ENCODE measurements around the gene STK10. TPM values are rescaled to one million over a fixed set of nuclear protein-coding genes. Genes with fewer than 3 reads are reported as not detected.

Gene STK10
- polyA plus RNA-seq, 3 donors, result 21.5 to 180 (median 47.4) TPM

- H3K9ac ChIP-seq (ENCODE audit: insufficient read depth, low read length, poor library complexity, severe bottlenecking), result no peak overlapping the region
- Mint-ChIP-seq H3K9me3 (no peaks in the 10 kb centered on the region), H3K36me3 (peaks cover 44 to 62% of the 10 kb centered on the region in 2 donors), H3K4me1 (peaks cover 32% of the 10 kb centered on the region), H3K27me3 (ENCODE audit: low read depth in 3 of 3) (peaks cover 0 to 2% (median 0%) of the 10 kb centered on the region in 3 donors), H3K27ac (peak overlapping the region in 5 of 7 donors; percentile 31 to 83 (median 56)), H3K4me3 (no peak overlapping the region)
- intact Hi-C loops (cut with micrococcal nuclease), result loop anchor here (5.0 kb wide), 1 partner anchor 34 kb away; no protein-coding TSS in a partner anchor
- H3K4me1 ChIP-seq (ENCODE audit: control insufficient read depth in 1 of 2, insufficient read depth in 2 of 2, low read length in 2 of 2), result peaks cover 0 to under 1% of the 10 kb centered on the region in 2 donors
- no peaks in the 10 kb centered on the region for H3K27me3 ChIP-seq (ENCODE audit: control insufficient read depth in 2 of 2, insufficient read depth in 2 of 2, low read length in 2 of 2)
- peak overlapping the region in 1 of 2 donors; percentile 13 for H3K27ac ChIP-seq (ENCODE audit: low read depth in 1 of 2, low read length in 2 of 2)
- no peak overlapping the region for H3K4me2 ChIP-seq (replicated peaks; ENCODE audit: extremely low read depth, low read length, poor library complexity, severe bottlenecking)
- peaks cover 72% of the 10 kb centered on the region for H4K20me1 ChIP-seq (ENCODE audit: insufficient read depth, low read length)
- TF ChIP-seq CTCF (IDR thresholded peaks at IDR 0.05), result no peak
- peaks cover 98% of the 10 kb centered on the region for H3K79me2 ChIP-seq (ENCODE audit: insufficient read depth, low read length)
- H2AFZ ChIP-seq (ENCODE audit: insufficient read depth, low read depth, low read length, poor library complexity, severe bottlenecking), result no peak overlapping the region
- WGBS (ENCODE audit: insufficient coverage), result 79% methylated on average over 3 of the region's 6 CpGs
- H3K36me3 ChIP-seq (replicated peaks in 1 of 2; ENCODE audit: control insufficient read depth in 1 of 2, insufficient read depth in 2 of 2, low read length in 2 of 2), result peaks cover 12 to 52% of the 10 kb centered on the region in 2 donors
- no peaks in the 10 kb centered on the region for H3K9me3 ChIP-seq (replicated peaks in 1 of 2; ENCODE audit: control insufficient read depth in 1 of 2, insufficient read depth in 1 of 2, low read length in 2 of 2)
- DNase-seq, result no peak
- no peak overlapping the region for H3K4me3 ChIP-seq (replicated peaks in 1 of 3; ENCODE audit: low read depth in 2 of 3, low read length in 3 of 3)
Observed at GRCh38 chr5:172140866-172141265, 47.2 kb downstream of the STK10 start.

DNA sequence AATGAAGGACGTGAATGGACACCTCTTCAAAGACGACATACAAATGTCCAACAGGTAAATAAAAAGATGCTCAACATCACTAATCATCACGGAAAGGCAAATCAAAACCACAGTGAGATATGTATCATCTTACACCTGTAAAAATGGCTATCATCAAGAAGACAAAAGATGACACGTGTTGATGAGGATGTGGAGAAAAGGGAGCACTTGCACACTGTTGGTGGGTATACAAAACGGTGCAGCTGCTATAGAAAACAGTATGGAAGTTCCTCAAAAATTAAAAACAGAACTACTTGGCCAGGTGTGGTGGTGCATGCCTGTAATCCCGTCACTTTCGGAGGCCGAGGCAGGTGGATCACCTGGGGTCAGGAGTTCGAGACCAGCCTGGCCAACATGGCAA is 47.9 kb downstream of the STK10 start:
- no peaks in the 10 kb centered on the region for H3K27me3 ChIP-seq (ENCODE audit: control insufficient read depth in 2 of 2, insufficient read depth in 2 of 2, low read length in 2 of 2)
- no peak overlapping the region for H3K9ac ChIP-seq (ENCODE audit: insufficient read depth, low read length, poor library complexity, severe bottlenecking)
- Mint-ChIP-seq H3K4me1 (peaks cover 33% of the 10 kb centered on the region), H3K9me3 (no peaks in the 10 kb centered on the region), H3K27me3 (ENCODE audit: low read depth in 3 of 3) (peaks cover 0 to 2% (median 0%) of the 10 kb centered on the region in 3 donors), H3K4me3 (no peak overlapping the region), H3K27ac (peak overlapping the region in 5 of 7 donors; percentile 6 to 44 (median 33)), H3K36me3 (peaks cover 42 to 54% of the 10 kb centered on the region in 2 donors)
- peaks cover 6 to 7% of the 10 kb centered on the region in 2 donors for H3K4me1 ChIP-seq (ENCODE audit: control insufficient read depth in 1 of 2, insufficient read depth in 2 of 2, low read length in 2 of 2)
- H3K79me2 ChIP-seq (ENCODE audit: insufficient read depth, low read length), result peaks cover 98% of the 10 kb centered on the region
- no peak overlapping the region for H3K4me2 ChIP-seq (replicated peaks; ENCODE audit: extremely low read depth, low read length, poor library complexity, severe bottlenecking)
- H3K27ac ChIP-seq (ENCODE audit: low read depth in 1 of 2, low read length in 2 of 2), result no peak overlapping the region
- no peak overlapping the region for H3K4me3 ChIP-seq (replicated peaks in 1 of 3; ENCODE audit: low read depth in 2 of 3, low read length in 3 of 3)
- H3K9me3 ChIP-seq (replicated peaks in 1 of 2; ENCODE audit: control insufficient read depth in 1 of 2, insufficient read depth in 1 of 2, low read length in 2 of 2), result no peaks in the 10 kb centered on the region
- no peak for TF ChIP-seq CTCF (IDR thresholded peaks at IDR 0.05)
- WGBS (ENCODE audit: insufficient coverage), result 50% methylated on average over 2 of the region's 9 CpGs
- H3K36me3 ChIP-seq (replicated peaks in 1 of 2; ENCODE audit: control insufficient read depth in 1 of 2, insufficient read depth in 2 of 2, low read length in 2 of 2), result peaks cover 9 to 45% of the 10 kb centered on the region in 2 donors
- intact Hi-C loops (cut with micrococcal nuclease), result loop anchor here (5.0 kb wide), 1 partner anchor 33 kb away; no protein-coding TSS in a partner anchor
- DNase-seq, result no peak
- H2AFZ ChIP-seq (ENCODE audit: insufficient read depth, low read depth, low read length, poor library complexity, severe bottlenecking), result no peak overlapping the region
- H4K20me1 ChIP-seq (ENCODE audit: insufficient read depth, low read length), result peaks cover 70% of the 10 kb centered on the region
